ENCODE measurements around the gene PRAMEF25.
"Not testable (repeated sequence)": the region's sequence is repeated elsewhere in the genome, so short reads cannot be mapped to it uniquely, and the experiment has no call there.

Gene PRAMEF25

GRCh38 chr1:13070474-13070873 is at the start of gene PRAMEF25:
Gene PRAMEF25 (plus strand): TSS chr1:13070774. CDS start chr1:13073694, 2,920 bp downstream.
- not testable (repeated sequence) for DNase-seq

- not testable (repeated sequence) for DNase-seq
Measured at GRCh38 chr1:13056475-13056874, 14.1 kb upstream of the PRAMEF25 start, which contains the start of gene PRAMEF27. Gene PRAMEF27 (minus strand): TSS chr1:13056575. CDS start chr1:13053659, 2,916 bp downstream.

GRCh38 chr1:13116754-13117153 is 46.2 kb downstream of the PRAMEF25 start, which contains the start of gene HNRNPCL2:
Gene HNRNPCL2 (minus strand): TSS chr1:13116854. CDS start chr1:13116400, 454 bp downstream.
- not testable (repeated sequence) for DNase-seq
